ENCODE data around the gene CMTM1.
A peak's percentile ranks its signal among the peaks of the same experiment; 100 is the strongest.

CMTM1 gene

GRCh38 chr16:66553223-66553622 is 13.0 kb upstream of the CMTM1 start:
- DNase-seq (ENCODE audit: low read depth) = no peak
- TF ChIP-seq CTCF (conservative IDR thresholded peaks at IDR 0.05; ENCODE audit: low read depth, low read length) = no peak
- peak overlapping the region; percentile 67 for H3K4me3 ChIP-seq (ENCODE audit: low read length)

GRCh38 chr16:66554021-66554420 is 12.2 kb upstream of the CMTM1 start:
- no peak for DNase-seq (ENCODE audit: low read depth)

DNA sequence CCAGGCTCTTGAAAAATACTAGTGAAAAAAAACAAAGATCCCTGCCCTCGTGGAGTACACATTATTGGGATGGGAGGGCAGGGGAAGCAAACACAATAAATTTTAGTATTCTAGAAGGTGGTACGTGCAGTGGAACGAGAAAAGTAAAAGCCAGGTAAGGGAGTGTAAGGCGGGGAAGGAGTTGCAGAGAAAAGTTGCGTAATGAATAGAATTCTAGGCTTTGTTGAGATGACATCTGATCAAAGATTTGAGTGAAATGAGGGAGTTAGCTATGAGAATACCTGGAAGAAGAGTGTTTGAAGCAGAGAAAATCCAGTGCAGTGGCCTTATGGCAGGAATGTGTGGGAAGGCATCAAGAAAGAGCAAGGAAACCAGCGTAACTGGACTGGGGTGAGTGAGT is 11.7 kb upstream of the CMTM1 start:
- no peak for TF ChIP-seq CTCF (conservative IDR thresholded peaks at IDR 0.05; ENCODE audit: low read depth, low read length)
- no peak overlapping the region for H3K4me3 ChIP-seq (ENCODE audit: low read length)
- DNase-seq (ENCODE audit: low read depth) = no peak

More at GRCh38 chr16:66554021-66554420, 12.2 kb upstream of the CMTM1 start:
- H3K4me3 ChIP-seq (ENCODE audit: low read length) = peak overlapping the region; percentile 0
- no peak for TF ChIP-seq CTCF (conservative IDR thresholded peaks at IDR 0.05; ENCODE audit: low read depth, low read length)

GRCh38 chr16:66560107-66560506 is 6.1 kb upstream of the CMTM1 start:
- TF ChIP-seq CTCF (conservative IDR thresholded peaks at IDR 0.05; ENCODE audit: low read depth, low read length) = no peak
- no peak overlapping the region for H3K4me3 ChIP-seq (ENCODE audit: low read length)
- no peak for DNase-seq (ENCODE audit: low read depth)

DNA sequence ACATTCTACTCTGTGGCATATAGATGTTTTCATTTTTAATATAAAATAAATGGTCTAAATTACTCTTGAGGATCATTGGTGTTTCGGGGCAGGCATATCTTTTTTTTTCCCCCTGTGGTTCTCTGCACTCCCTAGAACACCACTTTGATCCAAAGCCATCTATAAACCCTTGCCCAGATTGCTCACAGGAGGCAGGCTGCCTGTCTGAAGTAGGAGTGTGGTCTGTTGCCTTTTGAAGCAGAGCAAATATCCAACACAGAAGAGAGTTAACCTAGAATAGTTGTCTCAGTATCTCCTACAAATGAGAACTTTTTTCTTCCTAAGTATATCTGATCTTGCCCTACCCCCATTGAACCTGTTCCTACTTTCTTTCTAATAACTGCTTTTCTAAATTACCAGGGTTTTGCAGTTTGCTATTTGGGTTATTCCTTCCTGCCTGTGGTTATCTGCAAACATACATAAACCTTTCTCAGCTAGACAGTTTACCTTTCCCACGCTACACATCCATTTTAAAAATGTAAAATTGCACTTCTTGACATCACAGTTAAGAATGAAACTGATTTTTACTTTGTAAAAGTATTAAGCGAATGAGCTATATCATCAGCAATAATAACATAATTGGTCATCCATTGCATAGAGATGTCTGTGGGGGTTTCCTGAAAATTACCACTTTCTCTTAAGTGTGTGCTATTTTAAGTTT is 4.7 kb upstream of the CMTM1 start:
- no peak for TF ChIP-seq CTCF (conservative IDR thresholded peaks at IDR 0.05; ENCODE audit: low read depth, low read length)
- DNase-seq (ENCODE audit: low read depth) = no peak
- no peak overlapping the region for H3K4me3 ChIP-seq (ENCODE audit: low read length)

DNA sequence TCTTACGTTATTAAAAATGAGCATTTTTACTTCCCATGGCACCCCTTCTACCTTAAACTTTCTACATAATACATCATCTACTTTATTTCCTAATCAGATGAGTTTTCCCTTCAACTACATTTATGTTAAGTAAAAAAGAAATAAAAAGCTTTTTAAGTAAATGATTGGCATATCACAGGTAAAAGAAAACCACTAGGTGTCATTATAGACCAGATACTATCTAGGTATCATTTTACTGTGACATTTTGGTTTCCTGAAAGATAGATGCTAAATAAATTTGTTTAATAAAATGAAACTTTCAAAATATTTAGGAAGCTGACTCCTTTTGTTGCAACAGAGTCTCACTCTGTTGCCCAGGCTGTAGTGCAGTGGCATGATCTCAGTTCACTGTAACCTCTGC is 3.8 kb upstream of the CMTM1 start:
- no peak for TF ChIP-seq CTCF (conservative IDR thresholded peaks at IDR 0.05; ENCODE audit: low read depth, low read length)
- DNase-seq (ENCODE audit: low read depth) = no peak
- H3K4me3 ChIP-seq (ENCODE audit: low read length) = no peak overlapping the region

DNA sequence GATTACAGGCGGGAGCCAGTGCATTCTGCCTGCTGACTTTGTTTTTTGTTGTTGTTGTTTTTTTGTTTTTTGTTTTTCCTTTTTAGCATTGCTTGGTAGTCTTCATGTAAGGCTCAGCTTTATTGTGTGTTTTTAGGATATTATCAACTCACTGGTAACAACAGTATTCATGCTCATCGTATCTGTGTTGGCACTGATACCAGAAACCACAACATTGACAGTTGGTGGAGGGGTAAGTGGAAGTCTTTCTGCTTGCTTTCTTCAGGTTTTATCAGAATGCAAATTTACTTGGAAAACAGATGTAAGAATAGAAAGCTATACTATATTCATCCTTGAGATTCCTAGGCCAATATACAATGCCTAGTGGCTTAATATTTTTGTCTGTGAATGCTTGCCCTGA is 3.3 kb upstream of the CMTM1 start:
- DNase-seq (ENCODE audit: low read depth) = no peak
- TF ChIP-seq CTCF (conservative IDR thresholded peaks at IDR 0.05; ENCODE audit: low read depth, low read length) = no peak

More for the DNA sequence above, 3.3 kb upstream of the CMTM1 start:
- no peak overlapping the region for H3K4me3 ChIP-seq (ENCODE audit: low read length)

Data from retinal pigment epithelial cell (primary cell).